Stimulated activated CD4-positive, alpha-beta T cell treated with anti-CD3 and anti-CD28 coated beads, Interleukin-15, amount 100 ng/mL, for 24 hours (primary cell): ENCODE measurements around the gene TMEM132C.

Experiments
- DNase-seq: peaks from one replicate; pipeline ENCODE4 v3.0.0-alpha.2; 2020

TMEM132C gene

DNA sequence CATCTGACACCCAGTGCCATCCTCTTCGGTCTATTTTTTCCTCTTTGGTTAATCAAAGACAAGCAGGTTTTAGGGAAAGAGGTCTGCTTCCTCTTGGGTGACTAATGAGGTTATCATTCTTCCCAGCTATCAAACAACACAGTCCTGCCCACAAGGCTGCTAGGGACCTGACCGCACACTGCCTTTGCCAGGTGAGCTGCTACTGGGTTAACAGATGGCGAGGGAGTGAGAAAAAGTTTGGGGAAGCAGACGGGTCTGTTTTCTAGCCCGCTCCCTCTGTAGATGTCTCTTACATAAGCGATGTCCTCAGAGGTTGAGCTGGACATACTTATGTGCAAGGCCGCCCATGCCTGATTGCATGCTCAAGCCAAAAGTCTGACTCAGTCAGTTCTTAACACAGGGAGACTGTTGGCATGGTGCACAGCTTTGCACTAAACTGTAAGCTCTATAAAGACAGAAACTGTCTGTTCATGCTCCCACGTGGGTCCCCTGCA is 462.7 kb downstream of the TMEM132C start:
- no peak for DNase-seq

DNA sequence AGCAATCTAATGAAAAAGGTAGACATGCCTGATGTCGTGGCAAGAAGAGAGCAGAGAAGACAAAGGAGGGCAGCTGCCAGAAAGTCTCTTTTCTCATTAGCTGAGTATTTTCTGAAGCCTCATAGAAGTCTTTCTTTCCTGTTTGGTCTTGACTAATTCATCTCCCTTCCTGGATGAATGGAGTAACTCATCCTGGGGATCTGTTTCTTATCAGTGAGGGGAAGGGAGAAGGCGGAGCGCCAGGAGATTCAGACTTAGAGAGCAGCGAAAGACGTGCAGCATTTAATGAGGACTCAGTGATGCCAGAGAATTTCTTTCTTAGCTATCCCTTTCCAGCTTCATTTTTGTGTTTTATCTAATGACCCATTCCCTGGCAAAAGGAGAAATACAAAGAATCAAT is 467.4 kb downstream of the TMEM132C start:
- DNase-seq, result no peak

DNA sequence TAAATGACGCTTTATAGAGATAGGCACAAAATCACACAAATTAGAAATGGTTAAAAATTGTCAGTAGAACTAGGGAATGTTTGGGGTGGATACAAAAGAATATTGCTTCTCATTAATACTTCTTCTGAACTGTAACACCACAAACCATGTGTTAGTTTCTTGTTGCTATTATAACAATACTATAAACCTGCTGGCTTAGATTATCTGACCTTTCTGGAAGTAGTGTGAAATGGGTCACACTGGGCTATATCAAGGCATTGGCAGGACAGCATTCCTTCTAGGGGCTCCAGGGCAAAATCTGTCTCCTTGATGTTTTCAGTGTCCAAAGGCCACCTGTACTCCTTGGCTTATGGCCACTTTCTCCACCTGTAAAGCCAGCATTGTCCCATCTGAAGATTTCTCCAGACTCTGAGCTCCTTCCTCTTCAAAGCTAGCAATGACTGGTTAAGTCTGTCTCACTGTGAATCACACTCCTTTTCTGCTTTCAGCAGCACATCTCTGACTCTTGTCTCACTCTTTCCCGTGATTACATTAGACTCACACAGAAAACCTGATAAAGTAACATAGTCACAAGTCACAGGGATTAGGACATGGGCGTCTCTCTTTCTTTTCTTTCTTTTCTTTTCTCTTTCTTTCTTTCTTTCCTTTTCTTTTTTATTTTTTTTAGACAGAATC is 470.5 kb downstream of the TMEM132C start:
- DNase-seq, result no peak

DNA sequence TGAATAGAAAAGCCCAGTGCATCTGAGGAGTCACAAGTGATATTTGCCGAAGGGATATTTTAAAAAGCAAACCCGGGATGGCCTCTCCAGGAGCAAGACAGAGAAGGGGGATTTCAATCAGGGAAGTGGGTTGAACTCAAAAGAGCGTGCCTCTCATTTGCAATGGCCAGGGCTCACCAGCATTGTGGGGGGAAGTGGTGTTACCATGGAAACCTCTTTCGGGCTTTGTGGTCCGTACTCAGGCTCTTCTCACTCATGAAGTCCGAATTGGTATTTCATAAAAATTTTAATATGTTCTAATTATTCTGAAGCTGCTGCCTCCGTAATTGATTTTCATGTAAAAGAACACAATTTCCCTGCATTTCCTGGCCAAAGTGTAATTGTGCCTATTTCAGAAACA is 476.9 kb downstream of the TMEM132C start:
- DNase-seq, result no peak

DNA sequence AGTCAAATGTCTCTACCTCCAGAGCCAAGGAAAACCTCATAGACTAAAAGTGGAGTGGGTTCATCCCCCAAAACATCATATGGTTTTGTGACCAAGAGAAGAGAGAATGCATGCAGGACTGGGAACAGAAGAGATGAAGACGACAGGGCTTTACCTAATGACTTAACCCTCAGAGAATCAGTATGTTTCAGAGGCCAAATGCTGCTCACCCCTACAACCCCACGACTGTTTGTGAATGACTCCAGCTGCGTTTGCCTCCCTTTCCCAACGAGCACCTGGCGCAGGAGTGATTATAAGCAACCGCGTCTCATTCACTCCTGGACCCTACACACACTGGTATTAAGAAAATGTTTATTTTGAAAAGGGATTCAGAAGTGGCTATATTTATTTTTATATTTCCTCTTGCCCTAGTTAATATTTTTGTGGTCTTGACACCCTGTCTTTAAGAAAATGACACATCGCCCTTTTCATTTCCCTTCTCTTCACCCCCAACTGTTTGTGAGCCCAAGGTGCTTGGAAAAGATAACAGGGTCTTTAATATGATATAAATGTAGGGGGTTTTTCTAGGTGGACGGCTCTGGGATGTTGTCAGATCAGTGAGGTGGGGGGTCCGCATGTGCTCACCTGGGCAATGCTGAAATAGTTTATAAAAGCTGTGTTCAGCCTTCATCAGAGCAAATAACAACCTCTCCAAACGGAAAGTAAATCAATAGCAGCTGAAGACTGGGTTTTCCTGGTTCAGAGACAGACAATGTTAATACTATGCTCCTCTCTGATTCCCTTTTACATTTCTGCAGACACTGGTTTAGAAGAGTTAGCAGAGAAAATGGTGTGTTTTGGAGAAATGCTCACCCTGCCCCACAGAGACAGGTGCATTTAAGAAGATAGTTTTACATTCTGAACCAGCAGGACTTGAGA is 479.1 kb downstream of the TMEM132C start:
- DNase-seq, result no peak

DNA sequence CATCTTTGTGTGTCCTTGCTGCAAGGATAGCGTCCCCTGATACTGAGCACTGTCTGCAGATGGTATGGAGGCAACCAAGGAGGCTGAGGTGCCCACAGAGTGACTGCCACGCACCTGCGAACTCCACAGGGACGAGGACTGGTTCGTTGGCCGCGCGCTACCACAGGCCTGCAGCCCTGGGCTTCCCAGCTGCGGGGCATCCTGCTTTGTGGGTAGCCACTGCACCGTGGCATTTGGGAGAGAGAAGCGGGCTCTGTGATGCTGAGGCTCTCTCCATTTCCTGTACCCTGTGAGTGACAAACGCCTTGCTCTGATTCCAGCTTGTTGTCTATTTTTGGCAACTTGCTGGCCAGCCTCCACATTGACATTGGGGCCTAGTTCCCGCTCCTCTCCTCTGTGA is 480.5 kb downstream of the TMEM132C start:
- DNase-seq, result no peak

DNA sequence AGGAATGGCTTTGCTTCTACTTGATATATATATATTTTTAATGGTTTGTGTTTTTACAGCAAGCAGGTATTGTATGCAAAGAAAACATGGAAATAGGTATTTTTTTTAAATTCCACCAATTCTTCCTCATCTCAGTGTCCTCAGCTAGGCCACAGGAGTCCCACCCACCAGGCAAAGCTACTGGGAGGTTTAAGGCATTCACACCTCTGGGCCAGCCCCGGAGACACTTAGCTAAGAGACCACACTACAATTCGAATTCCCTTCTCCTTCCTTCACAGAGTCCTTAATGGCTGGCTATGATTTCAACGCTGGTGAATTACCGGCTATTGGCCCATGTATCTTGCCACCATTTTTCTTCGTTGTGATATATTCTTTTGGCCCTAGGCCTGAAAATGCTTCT is 485.4 kb downstream of the TMEM132C start:
- DNase-seq, result no peak

DNA sequence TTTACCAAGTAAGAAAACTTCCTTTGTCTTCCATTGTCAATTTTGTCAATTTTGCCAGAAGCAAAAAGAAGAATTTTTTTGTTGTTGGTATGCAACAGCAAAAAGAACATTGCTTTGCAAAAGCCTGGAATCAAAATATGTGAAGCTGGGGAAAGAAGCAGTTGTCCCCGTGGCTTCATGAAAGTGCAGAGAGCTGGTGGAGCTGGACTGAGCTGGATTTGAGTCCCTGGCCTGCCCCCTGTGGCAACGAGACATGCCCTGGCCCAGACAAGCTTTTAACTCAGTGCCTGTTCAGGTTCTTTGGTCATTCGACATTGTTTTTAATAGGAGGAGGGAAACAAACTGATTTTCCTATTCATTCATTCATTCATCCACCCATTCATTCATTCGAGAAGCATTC is 486.5 kb downstream of the TMEM132C start:
- no peak for DNase-seq

DNA sequence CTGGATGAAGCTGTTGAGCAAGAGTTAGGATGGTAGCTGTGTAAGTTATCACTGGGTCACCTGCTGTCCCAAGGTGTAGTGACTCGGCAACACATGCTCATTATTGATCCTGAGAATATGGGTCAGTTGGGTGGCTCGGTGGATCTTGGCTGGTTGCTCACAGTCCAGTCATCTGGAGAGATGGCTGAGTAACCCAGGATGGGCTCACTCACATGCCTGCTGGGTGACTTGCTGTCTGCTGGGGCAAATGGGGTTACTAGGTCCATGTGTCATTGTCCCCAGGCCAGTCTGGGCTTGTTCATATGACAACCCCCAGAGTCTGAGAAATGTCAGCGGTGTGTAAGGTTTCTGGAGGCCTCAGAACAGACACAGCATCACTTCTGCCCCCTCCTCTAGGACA is 487.3 kb downstream of the TMEM132C start:
- DNase-seq, result no peak

DNA sequence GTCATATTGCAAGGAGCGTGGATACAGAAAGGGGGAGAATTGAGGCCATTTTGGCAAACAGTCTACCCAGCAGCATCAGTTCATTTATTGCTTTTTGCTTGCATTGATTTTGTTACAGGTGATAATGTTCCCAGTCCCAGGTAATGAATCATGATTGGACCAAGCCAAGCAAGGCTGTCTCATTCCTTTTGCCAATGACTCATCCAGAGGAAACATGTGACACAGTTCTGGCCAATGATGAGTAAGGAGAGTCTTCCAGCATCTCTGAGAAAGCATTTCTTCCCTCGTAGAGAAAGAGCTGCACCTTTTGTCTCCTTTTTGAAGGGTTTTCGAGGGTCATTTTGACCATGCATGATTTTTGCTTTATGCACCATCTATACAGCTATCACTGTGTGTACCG is 488.6 kb downstream of the TMEM132C start:
- no peak for DNase-seq
